ENCODE measurements around the gene TMEM238. TPM values are rescaled to one million over a fixed set of nuclear protein-coding genes. Genes with fewer than 3 reads are reported as not detected.
"Not testable (repeated sequence)": the region's sequence is repeated elsewhere in the genome, so short reads cannot be mapped to it uniquely, and the experiment has no call there.

Gene TMEM238
- total and polyA plus RNA-seq, 10 donors = 0.17 to 8.8 (median 4.9) TPM; not detected in 1

DNA sequence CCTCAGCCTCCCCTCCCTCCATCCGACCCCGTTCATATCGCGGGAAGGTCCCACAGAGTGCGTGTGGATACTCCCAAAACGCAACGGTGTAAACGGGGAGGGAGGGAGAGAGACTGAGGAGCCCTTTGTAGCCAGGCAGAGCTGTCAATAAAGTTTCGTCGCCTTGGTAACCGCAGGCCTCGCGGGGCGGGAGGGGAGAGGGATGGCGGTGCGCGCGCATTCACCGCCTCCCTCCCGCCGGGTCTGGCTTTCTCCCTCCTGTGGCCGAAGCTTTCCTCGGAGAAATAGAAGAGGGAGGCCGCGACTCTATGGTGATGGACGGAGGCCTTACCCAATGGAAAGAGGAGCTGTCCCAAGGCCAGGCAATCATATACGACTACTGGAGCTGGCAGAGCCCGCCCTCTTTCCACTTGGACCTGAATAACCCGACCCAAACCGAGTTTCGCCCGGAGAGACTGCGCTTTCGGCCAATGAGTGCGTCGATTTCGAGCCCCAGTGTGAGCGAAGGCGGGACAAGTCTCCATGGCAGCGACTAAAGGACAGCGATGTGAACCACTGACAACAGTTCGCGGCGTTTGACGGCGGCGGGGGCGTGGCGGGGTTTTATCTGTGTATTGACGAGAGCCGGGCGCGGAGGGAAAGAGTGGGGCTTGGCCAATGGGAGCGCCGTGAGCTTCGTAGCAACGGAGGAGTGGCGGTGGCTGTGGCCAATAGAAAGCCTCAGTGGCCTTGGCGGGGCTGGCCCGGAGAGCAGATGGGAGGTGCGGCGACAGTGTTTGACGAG is 44.8 kb downstream of the TMEM238 start, which contains the start of gene KMT5C:
Gene KMT5C (plus strand): TSS at position 772 of the 784 bp plus-strand sequence. CDS start 2,061 bp downstream, outside the sequence.
- peaks cover 0 to 41% (median 0%) of the 10 kb centered on the region in 7 donors for H3K27me3 ChIP-seq (replicated peaks in 1 of 7)
- WGBS, 5 donors = 0 to 2% (median 1%) methylated on average over 51 to 63 of the region's 63 CpGs

DNA sequence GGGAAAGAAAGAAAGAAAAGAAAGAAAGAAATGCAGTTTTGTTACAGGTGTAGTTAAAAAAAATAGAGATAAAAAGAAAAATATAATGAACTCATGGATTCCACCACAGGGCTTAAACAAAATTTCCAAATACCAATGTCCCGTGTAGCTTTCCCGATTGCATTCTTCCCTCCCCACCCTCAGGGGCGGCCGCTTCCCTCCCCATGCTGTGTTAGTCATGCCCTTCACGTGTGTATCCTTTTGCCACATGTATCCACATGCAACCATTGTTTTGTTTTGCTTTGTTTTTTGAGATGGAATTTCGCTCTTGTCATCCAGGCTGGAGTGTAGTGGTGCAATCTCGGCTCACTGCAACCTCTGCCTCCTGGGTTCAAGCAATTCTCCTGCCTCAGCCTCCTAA is 48.0 kb downstream of the TMEM238 start:
- no peaks in the 10 kb centered on the region for H3K9me3 ChIP-seq
- no peak for TF ChIP-seq POLR2AphosphoS5 (IDR thresholded peaks at IDR 0.05)
- TF ChIP-seq, protein P1, sequence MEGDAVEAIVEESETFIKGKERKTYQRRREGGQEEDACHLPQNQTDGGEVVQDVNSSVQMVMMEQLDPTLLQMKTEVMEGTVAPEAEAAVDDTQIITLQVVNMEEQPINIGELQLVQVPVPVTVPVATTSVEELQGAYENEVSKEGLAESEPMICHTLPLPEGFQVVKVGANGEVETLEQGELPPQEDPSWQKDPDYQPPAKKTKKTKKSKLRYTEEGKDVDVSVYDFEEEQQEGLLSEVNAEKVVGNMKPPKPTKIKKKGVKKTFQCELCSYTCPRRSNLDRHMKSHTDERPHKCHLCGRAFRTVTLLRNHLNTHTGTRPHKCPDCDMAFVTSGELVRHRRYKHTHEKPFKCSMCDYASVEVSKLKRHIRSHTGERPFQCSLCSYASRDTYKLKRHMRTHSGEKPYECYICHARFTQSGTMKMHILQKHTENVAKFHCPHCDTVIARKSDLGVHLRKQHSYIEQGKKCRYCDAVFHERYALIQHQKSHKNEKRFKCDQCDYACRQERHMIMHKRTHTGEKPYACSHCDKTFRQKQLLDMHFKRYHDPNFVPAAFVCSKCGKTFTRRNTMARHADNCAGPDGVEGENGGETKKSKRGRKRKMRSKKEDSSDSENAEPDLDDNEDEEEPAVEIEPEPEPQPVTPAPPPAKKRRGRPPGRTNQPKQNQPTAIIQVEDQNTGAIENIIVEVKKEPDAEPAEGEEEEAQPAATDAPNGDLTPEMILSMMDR (IDR thresholded peaks at IDR 0.05 in 8 of 11, conservative IDR thresholded peaks at IDR 0.05 in 3 of 11) = no peak
- no peak for TF ChIP-seq POLR2A (IDR thresholded peaks at IDR 0.05)
- peaks cover 10 to 31% (median 17%) of the 10 kb centered on the region in 6 donors for H3K4me1 ChIP-seq
- H3K27me3 ChIP-seq (replicated peaks in 1 of 7) = peaks cover 0 to 58% (median 5%) of the 10 kb centered on the region in 7 donors
- no peaks in the 10 kb centered on the region for H3K36me3 ChIP-seq
- intact Hi-C loops (cut with DNase I; ENCODE audit: low total_unique reads) = no loop called here
- no peak for DNase-seq
- H3K27ac ChIP-seq = no peak overlapping the region
- WGBS, 5 donors = 78 to 86% (median 83%) methylated on average over 7 of the region's 7 CpGs
- H3K4me3 ChIP-seq = no peak overlapping the region

More for the DNA sequence above, 44.8 kb downstream of the TMEM238 start, which contains the start of gene KMT5C:
- H3K4me1 ChIP-seq = peaks cover 10 to 35% (median 22%) of the 10 kb centered on the region in 6 donors
- peak within 1 kb of the TSS; percentile 45 to 75 (median 58) for H3K4me3 ChIP-seq
- intact Hi-C loops (cut with DNase I; ENCODE audit: low total_unique reads) = no loop called here
- H3K9me3 ChIP-seq = no peaks in the 10 kb centered on the region
- peak within 1 kb of the TSS; percentile 72 to 97 (median 91) for H3K27ac ChIP-seq
- DNase-seq = peak; percentile 100
- TF ChIP-seq POLR2A (IDR thresholded peaks at IDR 0.05) (peak in 1 of 3 donors; percentile 32), POLR2AphosphoS5 (IDR thresholded peaks at IDR 0.05) (peak; percentile 98 to 99 (median 99))
- TF ChIP-seq, protein P1 (IDR thresholded peaks at IDR 0.05 in 8 of 11, conservative IDR thresholded peaks at IDR 0.05 in 3 of 11) = peak; percentile 35 to 85 (median 66)
- H3K36me3 ChIP-seq = peaks cover 0 to 27% (median 0%) of the 10 kb centered on the region in 6 donors

DNA sequence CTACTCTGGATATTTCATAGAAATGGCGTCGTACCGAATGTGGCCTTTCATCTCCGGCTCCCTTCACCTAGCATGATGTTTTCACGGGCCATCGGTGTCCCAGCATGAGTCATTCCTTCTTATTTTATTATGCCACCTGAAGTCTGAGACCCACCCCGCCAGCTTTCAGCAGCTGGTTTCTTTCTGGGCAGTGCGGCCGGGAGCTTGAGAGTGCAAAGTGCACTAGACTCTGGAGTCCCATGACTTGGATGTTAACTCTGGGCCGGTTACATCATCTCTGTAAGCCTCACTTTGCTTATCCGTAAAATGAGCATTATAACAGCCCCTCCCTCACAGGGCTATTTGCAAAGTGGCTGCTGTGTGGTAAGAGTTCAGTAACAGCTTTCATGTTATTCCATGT is 50.2 kb downstream of the TMEM238 start:
- DNase-seq = no peak
- TF ChIP-seq POLR2A (IDR thresholded peaks at IDR 0.05) (no peak), POLR2AphosphoS5 (IDR thresholded peaks at IDR 0.05) (no peak)
- TF ChIP-seq, protein P1 (IDR thresholded peaks at IDR 0.05 in 8 of 11, conservative IDR thresholded peaks at IDR 0.05 in 3 of 11) = no peak
- 82 to 90% (median 86%) methylated on average over 10 to 11 of the region's 11 CpGs for WGBS, 5 donors
- Histone ChIP-seq H3K9me3 (no peaks in the 10 kb centered on the region), H3K4me1 (peaks cover 0 to 16% (median 4%) of the 10 kb centered on the region in 6 donors), H3K4me3 (no peak overlapping the region), H3K27ac (no peak overlapping the region), H3K27me3 (replicated peaks in 1 of 7) (peaks cover 0 to 64% (median 5%) of the 10 kb centered on the region in 7 donors), H3K36me3 (no peaks in the 10 kb centered on the region)
- intact Hi-C loops (cut with DNase I; ENCODE audit: low total_unique reads) = no loop called here

DNA sequence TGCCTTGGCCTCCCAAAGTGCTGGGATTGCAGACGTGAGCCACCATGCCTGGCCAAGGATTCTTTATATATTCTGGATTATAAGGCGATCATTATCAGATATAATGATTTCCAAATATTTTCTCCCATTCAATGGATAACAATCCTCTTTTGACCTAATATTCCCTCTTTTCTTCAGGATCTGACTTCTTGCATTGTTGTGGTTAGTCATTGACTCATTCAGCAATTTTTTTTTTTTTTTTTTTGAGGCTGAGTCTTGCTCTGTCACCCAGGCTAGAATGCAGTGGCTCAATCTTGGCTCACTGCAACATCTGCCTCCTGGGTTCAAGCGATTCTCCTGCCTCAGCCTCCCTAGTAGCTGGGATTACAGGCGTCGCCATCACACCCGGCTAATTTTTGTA is 54.3 kb downstream of the TMEM238 start:
- DNase-seq; intact Hi-C loops (cut with DNase I; ENCODE audit: low total_unique reads); H3K4me3 ChIP-seq; H3K9me3 ChIP-seq; H3K36me3 ChIP-seq; H3K27ac ChIP-seq: not testable (repeated sequence)
- peaks cover 0 to 39% (median 0%) of the 10 kb centered on the region in 7 donors for H3K27me3 ChIP-seq (replicated peaks in 1 of 7)
- H3K4me1 ChIP-seq = peaks cover 0 to 24% (median 0%) of the 10 kb centered on the region in 6 donors
- WGBS, 5 donors = 88 to 95% (median 91%) methylated on average over 6 of the region's 6 CpGs

Other genes with a start within 250 kb of the TMEM238 start
- gene TNNT1, start 235.1 kb downstream of the TMEM238 start, total RNA-seq = 1 to 10 TPM in 4 of 7 donors, not detected in 3; 1.3 to 5.4 (median 2.6) TPM
- gene TNNT1, start 235.1 kb downstream of the TMEM238 start, polyA plus RNA-seq = 1 to 10 TPM in 1 of 3 donors, under 1 TPM in 2; 0.26 to 6.2 (median 0.94) TPM
- gene TNNI3, start 226.6 kb downstream of the TMEM238 start, total RNA-seq = not detected
- gene TNNI3, start 226.6 kb downstream of the TMEM238 start, polyA plus RNA-seq = under 1 TPM; 0.15 to 0.74 (median 0.70) TPM
- 1 to 10 TPM in 2 of 7 donors, under 1 TPM in 3, not detected in 2; 0.68 to 1.1 (median 0.76) TPM for gene DNAAF3, start 217.7 kb downstream of the TMEM238 start, total RNA-seq
- gene DNAAF3, start 217.7 kb downstream of the TMEM238 start, polyA plus RNA-seq = under 1 TPM; 0.28 to 0.45 (median 0.36) TPM
- 1 to 10 TPM in 1 of 7 donors, not detected in 6; 1.4 TPM for gene SYT5, start 204.0 kb downstream of the TMEM238 start, total RNA-seq
- gene SYT5, start 204.0 kb downstream of the TMEM238 start, polyA plus RNA-seq = under 1 TPM; 0.06 to 0.23 (median 0.13) TPM
- 10 to 100 TPM; 36.8 to 97.9 (median 53.8) TPM for gene PTPRH, start 174.8 kb downstream of the TMEM238 start, total RNA-seq
- gene PTPRH, start 174.8 kb downstream of the TMEM238 start, polyA plus RNA-seq = 10 to 100 TPM in 2 of 3 donors, 1 to 10 TPM in 1; 6.5 to 31.7 (median 14.9) TPM
- 10 to 100 TPM in 3 of 7 donors, 1 to 10 TPM in 4; 7.5 to 11.7 (median 9.6) TPM for gene TMEM86B, start 155.5 kb downstream of the TMEM238 start, total RNA-seq
- 10 to 100 TPM; 11.8 to 31.5 (median 28.2) TPM for gene TMEM86B, start 155.5 kb downstream of the TMEM238 start, polyA plus RNA-seq
- gene PPP6R1, start 125.3 kb downstream of the TMEM238 start, total RNA-seq = 100 to 1,000 TPM; 113 to 150 (median 133) TPM
- 10 to 100 TPM; 49.2 to 90.5 (median 65.1) TPM for gene PPP6R1, start 125.3 kb downstream of the TMEM238 start, polyA plus RNA-seq
- 10 to 100 TPM; 14.2 to 26.8 (median 17.6) TPM for gene HSPBP1, start 104.2 kb downstream of the TMEM238 start, total RNA-seq
- gene HSPBP1, start 104.2 kb downstream of the TMEM238 start, polyA plus RNA-seq = 10 to 100 TPM; 14.2 to 27.0 (median 26.4) TPM
- 1 to 10 TPM in 5 of 7 donors, under 1 TPM in 2; 0.79 to 2.9 (median 1.7) TPM for gene BRSK1, start 100.3 kb downstream of the TMEM238 start, total RNA-seq
- 1 to 10 TPM in 2 of 3 donors, under 1 TPM in 1; 0.70 to 1.5 (median 1.0) TPM for gene BRSK1, start 100.3 kb downstream of the TMEM238 start, polyA plus RNA-seq
- 10 to 100 TPM in 3 of 7 donors, 1 to 10 TPM in 4; 5.6 to 34.1 (median 9.9) TPM for gene TMEM150B, start 59.0 kb downstream of the TMEM238 start, total RNA-seq
- gene TMEM150B, start 59.0 kb downstream of the TMEM238 start, polyA plus RNA-seq = 1 to 10 TPM; 1.7 to 6.5 (median 4.1) TPM
- gene KMT5C, start 44.4 kb downstream of the TMEM238 start, total RNA-seq = 10 to 100 TPM; 10.5 to 18.1 (median 12.8) TPM
- gene KMT5C, start 44.4 kb downstream of the TMEM238 start, polyA plus RNA-seq = 10 to 100 TPM in 1 of 3 donors, 1 to 10 TPM in 2; 5.7 to 12.2 (median 7.8) TPM
- 1 to 10 TPM in 1 of 7 donors, under 1 TPM in 4, not detected in 2; 0.30 to 1.6 (median 0.63) TPM for gene COX6B2, start 29.6 kb downstream of the TMEM238 start, total RNA-seq
- gene COX6B2, start 29.6 kb downstream of the TMEM238 start, polyA plus RNA-seq = under 1 TPM in 2 of 3 donors, not detected in 1; 0.06 to 0.08 TPM
- not detected for gene GARIN5B, start 21.0 kb downstream of the TMEM238 start, total RNA-seq
- gene GARIN5B, start 21.0 kb downstream of the TMEM238 start, polyA plus RNA-seq = not detected
- gene IL11, start 13.8 kb downstream of the TMEM238 start, total RNA-seq = under 1 TPM in 1 of 7 donors, not detected in 6; 0.23 TPM
- gene IL11, start 13.8 kb downstream of the TMEM238 start, polyA plus RNA-seq = under 1 TPM in 2 of 3 donors, not detected in 1; 0.04 to 0.06 TPM
- gene TMEM190, start 7.5 kb downstream of the TMEM238 start, total RNA-seq = not detected
- under 1 TPM in 1 of 3 donors, not detected in 2; 0.20 TPM for gene TMEM190, start 7.5 kb downstream of the TMEM238 start, polyA plus RNA-seq
- 1,000 to 10,000 TPM in 5 of 7 donors, 100 to 1,000 TPM in 2; 581 to 2,029 (median 1,447) TPM for gene RPL28, start 1.6 kb upstream of the TMEM238 start, total RNA-seq
- gene RPL28, start 1.6 kb upstream of the TMEM238 start, polyA plus RNA-seq = 1,000 to 10,000 TPM; 3,566 to 4,833 (median 4,082) TPM
- 10 to 100 TPM; 14.4 to 40.8 (median 23.8) TPM for gene UBE2S, start 23.5 kb upstream of the TMEM238 start, total RNA-seq
- gene UBE2S, start 23.5 kb upstream of the TMEM238 start, polyA plus RNA-seq = 10 to 100 TPM in 2 of 3 donors, 1 to 10 TPM in 1; 4.9 to 18.7 (median 11.8) TPM
- gene SHISA7, start 59.0 kb upstream of the TMEM238 start, total RNA-seq = under 1 TPM in 1 of 7 donors, not detected in 6; 0.27 TPM
- gene SHISA7, start 59.0 kb upstream of the TMEM238 start, polyA plus RNA-seq = under 1 TPM in 1 of 3 donors, not detected in 2; 0.03 TPM
- 10 to 100 TPM; 38.6 to 85.0 (median 54.5) TPM for gene ISOC2, start 77.3 kb upstream of the TMEM238 start, total RNA-seq
- gene ISOC2, start 77.3 kb upstream of the TMEM238 start, polyA plus RNA-seq = 10 to 100 TPM; 55.6 to 98.7 (median 64.5) TPM
- gene C19orf85, start 80.5 kb upstream of the TMEM238 start, total RNA-seq = not detected
- not detected for gene C19orf85, start 80.5 kb upstream of the TMEM238 start, polyA plus RNA-seq
- gene ZNF628, start 92.3 kb upstream of the TMEM238 start, total RNA-seq = 10 to 100 TPM in 3 of 7 donors, 1 to 10 TPM in 4; 4.4 to 13.6 (median 9.7) TPM
- gene ZNF628, start 92.3 kb upstream of the TMEM238 start, polyA plus RNA-seq = 1 to 10 TPM; 1.4 to 8.2 (median 1.7) TPM
- 10 to 100 TPM in 1 of 7 donors, 1 to 10 TPM in 6; 1.9 to 10.3 (median 6.9) TPM for gene NAT14, start 100.9 kb upstream of the TMEM238 start, total RNA-seq
- gene NAT14, start 100.9 kb upstream of the TMEM238 start, polyA plus RNA-seq = 10 to 100 TPM; 13.8 to 17.7 (median 15.5) TPM
- gene SSC5D, start 104.1 kb upstream of the TMEM238 start, total RNA-seq = 10 to 100 TPM; 11.0 to 30.6 (median 24.1) TPM
- gene SSC5D, start 104.1 kb upstream of the TMEM238 start, polyA plus RNA-seq = 1 to 10 TPM in 2 of 3 donors, under 1 TPM in 1; 0.61 to 7.4 (median 2.5) TPM
- gene SBK2, start 152.8 kb upstream of the TMEM238 start, total RNA-seq = not detected
- not detected for gene SBK2, start 152.8 kb upstream of the TMEM238 start, polyA plus RNA-seq
- not detected for gene SBK3, start 161.3 kb upstream of the TMEM238 start, total RNA-seq
- gene SBK3, start 161.3 kb upstream of the TMEM238 start, polyA plus RNA-seq = not detected
- 10 to 100 TPM in 2 of 7 donors, 1 to 10 TPM in 4, under 1 TPM in 1; 0.72 to 10.6 (median 6.5) TPM for gene ZNF579, start 196.6 kb upstream of the TMEM238 start, total RNA-seq
- 1 to 10 TPM; 2.8 to 6.9 (median 3.4) TPM for gene ZNF579, start 196.6 kb upstream of the TMEM238 start, polyA plus RNA-seq
- gene FIZ1, start 215.2 kb upstream of the TMEM238 start, total RNA-seq = 10 to 100 TPM in 5 of 7 donors, 1 to 10 TPM in 2; 7.6 to 17.3 (median 11.4) TPM
- 10 to 100 TPM in 1 of 3 donors, 1 to 10 TPM in 2; 5.1 to 11.5 (median 7.8) TPM for gene FIZ1, start 215.2 kb upstream of the TMEM238 start, polyA plus RNA-seq
- 10 to 100 TPM; 19.7 to 42.5 (median 23.9) TPM for gene ZNF524, start 216.0 kb upstream of the TMEM238 start, total RNA-seq
- gene ZNF524, start 216.0 kb upstream of the TMEM238 start, polyA plus RNA-seq = 10 to 100 TPM; 33.3 to 57.8 (median 39.2) TPM
- gene ZNF865, start 221.4 kb upstream of the TMEM238 start, total RNA-seq = 10 to 100 TPM; 12.2 to 23.3 (median 17.8) TPM
- gene ZNF865, start 221.4 kb upstream of the TMEM238 start, polyA plus RNA-seq = 10 to 100 TPM in 1 of 3 donors, 1 to 10 TPM in 2; 4.8 to 10.4 (median 5.3) TPM
- gene ZNF784, start 240.3 kb upstream of the TMEM238 start, total RNA-seq = 1 to 10 TPM; 4.0 to 10.0 (median 7.1) TPM
- 1 to 10 TPM; 3.3 to 7.6 (median 5.6) TPM for gene ZNF784, start 240.3 kb upstream of the TMEM238 start, polyA plus RNA-seq

Measured in spleen (tissue), 11 donors.